OCI-M2 (cell line): ENCODE data around the gene BMX.
A peak's percentile ranks its signal among the peaks of the same experiment; 100 is the strongest.

Experiments used
- DNase-seq: peaks from one replicate; lab custom pipeline; 2025; ENCODE audit not compliant: unreplicated experiment; lab: John Stamatoyannopoulos, UW

Gene BMX

DNA sequence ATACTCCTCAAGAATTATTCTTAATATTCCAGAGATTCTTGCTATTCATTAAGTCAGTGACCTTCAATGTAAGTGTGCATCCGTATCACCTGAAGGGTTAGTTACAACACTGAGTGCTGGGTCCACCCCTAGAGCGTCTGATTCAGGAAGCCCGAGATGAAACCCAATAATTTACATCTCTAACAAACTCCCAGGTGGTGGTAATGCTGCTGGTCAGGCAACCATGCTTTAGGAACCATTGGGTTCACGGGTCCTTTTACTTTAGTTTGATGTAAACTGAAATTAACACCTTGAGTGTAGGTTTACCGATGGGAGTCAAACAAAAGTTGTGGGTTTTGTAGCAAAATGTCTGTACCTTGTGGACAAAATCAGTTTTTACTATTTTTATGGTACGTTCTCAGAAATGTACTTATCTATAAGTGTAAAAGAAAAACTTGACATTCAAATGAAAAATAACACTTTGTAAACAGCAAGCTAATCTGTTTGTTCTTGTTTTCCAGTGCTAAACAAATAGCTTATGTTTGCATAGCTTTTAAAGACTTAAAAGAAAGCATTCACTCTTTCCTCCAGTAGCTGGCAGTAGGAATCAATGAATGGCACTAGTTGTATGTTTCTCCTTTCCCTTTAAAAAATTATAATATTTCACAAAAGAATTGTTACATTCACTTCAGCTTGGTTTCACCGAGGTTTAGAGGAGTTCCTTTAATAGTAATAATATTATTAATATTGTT, 67.4 kb downstream of the BMX start:
- no peak for DNase-seq

DNA sequence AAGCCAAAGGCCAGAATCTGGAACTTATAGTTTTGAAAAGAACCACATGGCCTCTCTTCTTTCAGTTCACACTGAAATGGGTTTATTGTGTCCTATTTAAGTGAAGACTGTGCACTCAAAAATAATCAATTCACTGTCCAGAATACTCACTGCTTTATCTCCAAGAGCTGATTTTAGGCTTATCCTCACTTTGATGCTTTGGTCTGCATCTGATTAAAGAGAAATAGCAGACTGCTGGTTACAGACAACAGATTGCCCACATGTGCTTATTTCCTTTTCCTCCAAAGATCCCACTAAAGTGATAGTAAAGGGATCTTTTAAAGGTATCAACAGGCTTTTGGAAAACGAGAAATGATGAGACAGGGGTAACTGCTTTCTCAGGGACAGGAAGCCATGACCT, 69.5 kb downstream of the BMX start:
- DNase-seq: no peak

DNA sequence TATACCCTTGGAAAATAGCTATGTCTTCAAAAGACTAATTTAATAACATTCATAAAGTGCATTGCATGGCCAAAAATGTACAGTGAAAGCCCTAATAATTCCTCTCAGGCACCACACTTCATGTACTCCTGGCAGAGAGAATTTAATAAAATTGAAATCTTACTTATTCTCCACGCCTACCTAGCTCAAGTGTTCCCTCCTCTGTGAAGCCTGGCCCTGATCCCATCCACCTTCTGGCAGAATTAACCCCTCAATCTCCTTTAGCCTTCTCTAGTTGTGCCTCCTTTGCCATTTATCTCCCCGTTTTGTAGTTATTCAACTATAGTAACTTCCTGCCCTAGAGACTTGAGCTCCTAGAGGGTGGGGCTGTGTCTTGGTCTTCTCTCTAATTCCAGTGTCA, 73.4 kb downstream of the BMX start:
- DNase-seq: no peak

DNA sequence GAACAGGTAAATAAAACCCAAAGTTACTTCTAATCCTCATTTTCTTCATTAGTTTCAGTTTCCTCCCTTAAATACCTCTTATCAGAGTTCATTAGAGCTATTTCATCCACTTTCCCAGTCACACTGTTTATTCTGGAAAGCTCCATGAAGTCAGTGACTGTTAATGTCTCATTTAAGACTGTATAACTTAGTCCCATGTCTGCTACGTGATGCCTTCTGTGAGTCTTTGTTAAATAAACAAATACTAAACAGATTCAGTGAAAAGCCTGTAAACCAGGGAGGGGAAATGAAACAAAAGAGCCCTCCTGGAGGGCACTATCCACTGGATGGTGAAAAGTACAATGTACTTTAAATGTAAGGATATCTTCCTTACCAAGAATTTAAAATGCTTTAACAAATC, 75.4 kb downstream of the BMX start:
- no peak for DNase-seq

GRCh38 chrX:15579778-15580747, 79.5 kb downstream of the BMX start:
- peak; percentile 75 for DNase-seq

DNA sequence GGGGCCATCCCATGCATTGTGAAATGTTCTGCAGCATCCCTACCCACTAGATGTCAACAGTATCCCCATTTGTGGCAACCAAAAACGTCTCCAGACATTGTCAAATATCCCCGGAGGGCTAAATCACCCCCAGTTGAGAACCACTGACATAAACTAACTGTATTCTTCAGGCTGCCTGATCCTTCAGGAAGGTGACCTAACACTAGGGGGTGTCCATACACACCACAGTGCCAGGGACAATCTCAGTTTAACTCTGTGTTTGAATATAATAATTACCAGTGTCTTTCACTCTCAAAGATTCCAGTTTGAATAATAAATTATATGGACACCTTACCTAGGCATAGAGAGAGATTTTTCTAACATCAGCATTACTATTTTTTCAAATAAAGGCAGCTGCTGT, 93.8 kb downstream of the BMX start:
- DNase-seq: no peak

DNA sequence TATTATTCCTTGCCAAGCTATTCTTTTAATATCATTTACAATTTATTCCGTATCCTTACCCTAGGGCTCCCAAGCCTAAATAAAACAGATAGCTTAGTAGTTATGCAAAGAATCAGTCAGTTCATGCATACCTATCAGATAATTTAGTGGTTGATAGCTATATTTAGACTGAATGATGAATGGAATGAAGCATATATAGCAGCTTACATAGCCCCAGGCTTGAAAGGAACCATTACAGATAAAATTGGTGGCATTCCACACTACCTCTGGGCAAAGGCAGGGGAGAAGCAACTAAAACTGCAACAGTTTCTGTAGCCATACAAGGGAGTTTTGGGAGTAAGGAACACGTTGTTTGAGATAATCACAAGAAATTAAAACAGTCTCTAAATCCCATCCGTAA, 97.4 kb downstream of the BMX start:
- DNase-seq: no peak

DNA sequence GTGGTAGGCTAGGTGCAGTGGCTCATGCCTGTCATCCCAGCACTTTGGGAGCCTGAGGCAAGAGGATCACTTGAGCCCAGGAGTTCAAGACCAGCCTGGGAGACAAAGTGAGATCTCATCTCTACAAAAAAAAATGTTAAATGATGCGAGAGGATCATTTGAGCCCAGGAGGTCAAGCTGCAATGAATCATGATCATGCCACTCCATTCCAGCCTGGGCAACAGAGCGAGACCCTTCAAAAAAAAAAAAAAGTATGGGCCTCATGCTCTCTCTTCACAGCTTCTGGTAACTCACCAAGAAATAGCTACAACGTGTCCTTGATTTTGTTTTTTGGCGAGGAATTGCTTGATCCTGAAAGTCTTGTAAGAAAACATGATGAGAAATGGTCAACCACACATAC, 98.9 kb downstream of the BMX start:
- DNase-seq: no peak

GRCh38 chrX:15600049-15600448, 99.4 kb downstream of the BMX start:
- no peak for DNase-seq

- DNase-seq: no peak
These were observed 100.1 kb downstream of the BMX start, which contains the start of gene ACE2 for GRCh38 chrX:15600745-15601144. ACE2 (minus strand) TSS chrX:15600960; CDS start chrX:15600911, 49 bp downstream.

DNA sequence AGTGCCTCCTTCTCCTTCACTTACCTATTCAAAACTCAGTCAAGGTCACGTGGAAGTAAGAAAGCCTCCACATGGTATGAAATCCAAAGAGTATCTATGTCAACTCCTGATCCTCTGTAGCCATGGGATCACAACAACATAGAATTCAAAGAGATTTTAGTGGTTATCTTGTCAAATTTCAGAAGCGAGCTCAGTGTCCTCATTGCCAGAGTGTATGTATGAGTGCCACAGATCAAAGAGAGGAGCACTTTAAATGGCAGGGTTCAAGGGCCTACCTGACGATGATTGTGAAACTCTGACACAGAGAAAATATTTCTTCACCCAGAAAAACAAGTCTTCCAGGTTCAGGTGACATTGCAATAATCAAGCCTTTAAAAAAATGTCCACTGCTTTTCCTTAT, 101.3 kb downstream of the BMX start:
- no peak for DNase-seq

GRCh38 chrX:15602761-15603160, 102.2 kb downstream of the BMX start:
- DNase-seq: no peak

GRCh38 chrX:15605226-15605625, 104.6 kb downstream of the BMX start:
- DNase-seq: no peak
